Midbrain (tissue), 1 donor: Measurements from ENCODE around the gene LOC128125822.

Experiments
- DNase-seq: peaks from one replicate; lab custom pipeline; 2025; lab: John Stamatoyannopoulos, UW

LOC128125822 gene

DNA sequence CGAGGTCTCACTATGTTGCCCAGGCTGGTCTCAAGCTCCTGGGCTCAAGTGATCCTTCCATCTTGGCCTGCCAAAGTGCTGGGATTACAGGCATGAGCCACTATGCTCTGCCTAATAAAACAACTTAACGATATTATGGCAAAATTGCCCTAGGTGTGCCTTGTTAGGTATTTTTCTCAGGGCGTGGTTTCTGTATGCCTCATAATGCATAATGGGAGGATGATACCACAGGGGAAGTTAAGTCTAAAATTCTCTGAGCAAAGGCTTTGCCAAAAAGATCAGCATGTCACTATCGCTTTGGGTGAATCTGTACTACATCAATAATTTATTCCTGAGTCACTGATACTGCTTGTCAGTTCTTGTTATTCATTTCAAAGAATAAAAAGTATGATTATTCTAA, 15.9 kb upstream of the LOC128125822 start:
- no peak for DNase-seq

DNA sequence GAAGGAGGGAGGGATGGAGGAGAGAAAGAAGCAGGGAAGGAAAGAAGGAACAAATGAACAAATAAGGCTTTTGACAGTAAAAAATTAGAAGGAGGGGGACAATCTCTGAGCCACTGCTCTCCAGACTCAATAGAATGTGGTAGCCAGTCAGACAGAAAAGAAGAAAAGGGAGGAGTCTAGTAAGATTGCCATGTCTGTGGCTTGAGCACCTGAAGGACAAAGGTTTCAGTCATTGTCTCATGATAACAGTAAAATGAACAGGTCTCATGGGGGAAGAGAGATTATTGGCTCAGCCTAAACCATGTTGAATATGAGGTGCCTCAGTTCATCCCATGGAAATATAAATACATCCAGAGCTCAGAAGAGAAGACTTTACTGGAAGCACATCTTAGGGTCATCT, 14.0 kb upstream of the LOC128125822 start:
- no peak for DNase-seq

GRCh38 chr6:63560801-63561287, 11.4 kb upstream of the LOC128125822 start:
- DNase-seq = no peak

DNA sequence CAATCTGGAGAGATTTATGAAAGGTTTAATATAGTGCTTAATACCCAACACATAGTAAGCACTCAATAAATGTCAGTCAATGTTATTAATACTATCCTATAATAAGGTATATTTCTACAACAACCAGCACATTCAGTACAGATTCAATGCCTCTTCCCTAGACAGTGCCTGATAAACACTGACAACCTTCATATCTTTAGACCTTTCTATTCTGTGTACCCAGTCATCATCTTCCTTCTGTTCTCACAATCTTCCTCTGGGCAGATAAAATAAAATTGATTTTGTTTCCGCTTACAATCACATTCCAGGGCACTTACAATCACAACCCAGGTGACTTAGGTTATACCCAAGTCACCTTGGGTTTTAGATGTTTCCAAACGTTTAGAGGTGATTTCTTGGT, 11.0 kb upstream of the LOC128125822 start:
- DNase-seq = no peak

- DNase-seq = no peak
Measured at GRCh38 chr6:63563235-63563634, 9.0 kb upstream of the LOC128125822 start.

GRCh38 chr6:63565058-63565726, 7.1 kb upstream of the LOC128125822 start:
- no peak for DNase-seq

DNA sequence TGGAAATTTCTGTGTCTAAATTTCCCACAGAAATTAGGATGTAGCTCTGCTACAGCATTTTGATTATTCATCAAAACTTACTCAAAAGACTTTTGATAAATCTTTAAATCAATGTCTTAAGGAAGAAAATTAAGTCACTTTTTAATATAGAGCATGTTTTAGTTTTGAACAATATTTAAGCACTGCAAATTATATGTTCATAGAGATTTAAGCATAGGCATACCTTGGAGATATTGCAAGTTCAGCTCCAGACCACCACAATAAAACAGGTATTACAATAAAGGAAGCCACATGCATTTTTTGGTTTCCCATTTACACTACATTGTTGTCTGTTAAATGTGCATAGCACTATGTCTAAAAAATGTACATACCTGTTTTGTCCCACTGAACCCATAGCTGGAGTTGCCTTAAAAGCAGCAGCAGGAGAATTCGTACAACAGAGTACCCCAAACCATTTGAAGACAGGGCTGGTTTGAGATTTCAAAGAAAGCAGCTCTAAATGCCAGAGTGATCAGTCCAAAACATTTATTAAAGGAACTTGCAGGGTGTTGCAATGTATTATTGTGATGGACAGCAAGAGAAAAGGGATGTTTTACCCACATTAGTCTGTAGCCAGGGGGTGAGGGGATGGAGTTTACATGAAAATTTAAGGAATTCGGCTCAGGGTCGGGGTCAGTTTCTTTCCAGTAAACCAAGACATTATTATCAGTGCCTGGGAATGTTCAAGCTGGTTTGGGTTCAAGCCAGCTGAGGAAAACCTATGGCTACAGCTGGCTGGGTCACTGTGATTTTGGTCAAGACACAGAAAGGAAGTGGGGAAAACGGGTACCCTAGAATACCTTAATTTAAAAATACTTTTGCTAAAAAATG, 6.3 kb upstream of the LOC128125822 start:
- no peak for DNase-seq

- no peak for DNase-seq
Measured at GRCh38 chr6:63567966-63568365, 4.3 kb upstream of the LOC128125822 start.

DNA sequence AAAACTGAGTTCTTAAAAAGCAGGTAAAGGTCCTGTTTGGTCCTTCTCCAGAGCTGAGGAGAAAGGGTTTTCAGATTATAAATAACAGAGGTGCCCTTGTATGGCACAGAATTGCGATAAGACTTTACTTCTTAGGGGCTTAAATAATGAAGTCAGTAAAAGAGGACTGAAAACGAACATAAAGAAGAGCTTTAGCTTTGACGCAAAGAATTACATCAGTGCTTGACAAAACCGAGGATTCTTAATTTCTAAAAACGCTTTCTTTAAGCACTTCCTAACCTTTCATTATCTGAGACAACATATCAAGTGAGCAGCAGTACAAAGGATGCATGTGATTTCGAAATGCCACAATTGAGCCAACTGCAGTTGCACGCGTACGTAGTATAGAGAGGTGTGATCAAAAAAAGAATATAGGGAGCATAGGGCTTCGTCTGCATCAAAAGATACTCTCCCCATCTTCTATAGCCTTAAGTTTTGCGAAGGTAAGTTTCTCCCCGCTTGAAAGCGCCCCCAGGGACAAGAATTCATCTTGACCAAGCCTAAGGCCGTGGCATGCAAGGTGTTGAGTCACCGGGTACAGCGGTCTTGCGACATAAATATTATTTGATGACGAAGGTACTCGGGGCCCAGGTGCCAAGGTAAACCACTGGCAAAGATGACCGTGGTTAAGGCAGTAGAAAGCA, 778 bp upstream of the LOC128125822 start:
- DNase-seq = no peak

DNA sequence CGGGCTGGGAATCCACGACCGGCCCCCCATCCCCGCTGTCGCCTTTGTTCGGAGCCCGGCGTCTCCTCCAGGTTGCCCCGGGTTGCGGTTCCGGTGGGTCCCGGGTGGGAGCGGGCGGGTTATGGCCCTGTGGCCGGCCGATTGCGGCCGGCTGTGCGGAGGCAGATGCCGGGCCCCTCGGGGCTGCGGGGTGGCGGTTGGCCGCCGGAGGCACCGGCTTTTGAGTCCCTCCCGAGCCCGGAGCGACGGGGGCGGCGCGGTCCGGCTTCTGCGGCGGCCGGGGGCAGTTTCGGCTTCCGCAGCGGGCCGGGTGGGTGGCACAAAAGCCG, 431 bp downstream of the LOC128125822 start:
- DNase-seq = no peak

DNA sequence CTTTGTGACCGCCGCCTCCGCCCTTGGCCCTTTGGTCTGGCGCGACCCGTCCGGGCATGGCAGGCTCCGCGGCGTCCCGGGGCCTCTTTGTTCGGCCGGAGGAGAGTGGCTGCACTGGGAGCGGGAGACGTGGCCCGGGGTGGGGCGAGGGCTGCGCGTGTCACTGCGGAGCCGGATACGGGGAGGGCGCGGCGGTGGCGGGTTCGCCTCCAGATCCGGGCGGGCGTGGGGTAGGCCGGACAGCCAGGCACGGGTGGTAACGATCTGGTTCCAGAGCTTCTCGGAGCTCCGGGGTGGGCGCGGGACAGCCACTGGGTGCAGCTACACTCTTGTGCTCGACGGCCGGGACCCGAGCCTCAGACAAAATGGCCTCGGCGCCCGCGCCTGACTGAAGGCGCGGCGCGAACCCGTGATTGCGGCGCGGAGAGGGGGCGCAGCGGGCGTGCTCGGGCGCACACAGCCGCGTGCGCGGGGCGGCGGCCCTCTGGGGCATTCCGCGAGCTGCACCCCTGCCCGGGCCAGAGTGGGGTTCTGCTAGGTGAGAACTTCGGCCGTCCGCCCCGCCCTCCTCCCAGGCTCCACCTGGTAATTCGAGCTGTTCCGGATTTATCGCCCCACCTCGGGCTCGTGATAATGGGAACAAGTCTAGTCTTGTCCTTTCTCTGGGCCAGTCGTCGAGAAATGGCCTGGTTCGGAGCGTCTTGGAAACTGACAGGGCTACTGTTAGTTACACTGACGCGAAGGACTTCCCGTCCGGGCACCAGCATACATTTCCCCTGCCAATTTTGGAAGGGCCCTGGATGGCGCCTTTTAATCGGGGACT, 1.0 kb downstream of the LOC128125822 start:
- peak; percentile 63 for DNase-seq

GRCh38 chr6:63573899-63574553, 1.7 kb downstream of the LOC128125822 start:
- DNase-seq = no peak

- no peak for DNase-seq
Measured at GRCh38 chr6:63574554-63574900, 2.2 kb downstream of the LOC128125822 start.

- no peak for DNase-seq
Measured at GRCh38 chr6:63576147-63576772, 4.0 kb downstream of the LOC128125822 start.

DNA sequence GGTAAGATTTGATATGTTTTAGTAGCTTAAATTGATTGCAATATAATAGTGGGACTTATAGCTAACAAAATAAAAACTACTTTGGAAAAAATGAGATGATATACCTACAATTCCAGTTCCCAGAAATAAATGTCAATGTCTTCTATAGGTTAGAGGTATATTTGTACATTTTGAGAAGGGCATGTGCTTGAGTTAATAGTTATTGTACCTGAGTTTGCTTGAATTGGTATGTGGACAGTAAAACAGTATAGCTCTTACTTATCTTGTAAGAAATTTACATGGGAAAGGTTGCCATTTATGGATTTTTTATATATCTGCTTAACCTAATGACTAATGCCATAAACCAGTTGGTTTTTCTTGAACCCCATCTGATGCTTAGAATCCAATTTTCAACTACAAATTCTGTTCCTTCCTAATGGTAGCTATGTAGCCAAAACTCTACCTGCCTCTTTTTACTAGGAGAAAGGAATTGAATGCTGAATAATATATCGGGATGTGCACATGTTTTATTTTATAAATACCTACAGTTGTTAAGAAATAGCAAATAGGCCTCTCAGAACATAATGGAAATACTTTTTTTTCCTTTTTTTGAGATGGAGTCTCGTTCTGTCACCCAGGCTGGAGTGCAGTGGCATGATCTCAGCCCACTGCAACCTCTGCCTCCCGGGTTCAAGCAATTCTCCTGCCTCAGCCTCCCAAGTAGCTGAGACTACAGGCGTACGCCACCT, 4.9 kb downstream of the LOC128125822 start:
- DNase-seq = no peak

DNA sequence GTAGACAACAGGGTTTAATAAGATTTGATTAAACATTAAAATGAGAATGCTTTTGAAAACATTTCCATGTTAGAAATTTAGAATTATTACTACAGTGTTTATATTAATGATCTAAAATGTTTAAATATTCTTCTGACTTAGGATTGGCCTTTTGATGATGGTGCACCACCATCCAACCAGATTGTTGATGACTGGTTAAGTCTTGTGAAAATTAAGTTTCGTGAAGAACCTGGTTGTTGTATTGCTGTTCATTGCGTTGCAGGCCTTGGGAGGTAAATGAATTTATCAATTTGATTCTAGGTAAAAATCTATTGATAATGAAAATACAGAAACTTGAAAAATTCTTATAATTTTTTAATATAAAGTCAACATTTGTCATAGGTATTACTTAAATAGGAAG, 6.5 kb downstream of the LOC128125822 start:
- DNase-seq = no peak

DNA sequence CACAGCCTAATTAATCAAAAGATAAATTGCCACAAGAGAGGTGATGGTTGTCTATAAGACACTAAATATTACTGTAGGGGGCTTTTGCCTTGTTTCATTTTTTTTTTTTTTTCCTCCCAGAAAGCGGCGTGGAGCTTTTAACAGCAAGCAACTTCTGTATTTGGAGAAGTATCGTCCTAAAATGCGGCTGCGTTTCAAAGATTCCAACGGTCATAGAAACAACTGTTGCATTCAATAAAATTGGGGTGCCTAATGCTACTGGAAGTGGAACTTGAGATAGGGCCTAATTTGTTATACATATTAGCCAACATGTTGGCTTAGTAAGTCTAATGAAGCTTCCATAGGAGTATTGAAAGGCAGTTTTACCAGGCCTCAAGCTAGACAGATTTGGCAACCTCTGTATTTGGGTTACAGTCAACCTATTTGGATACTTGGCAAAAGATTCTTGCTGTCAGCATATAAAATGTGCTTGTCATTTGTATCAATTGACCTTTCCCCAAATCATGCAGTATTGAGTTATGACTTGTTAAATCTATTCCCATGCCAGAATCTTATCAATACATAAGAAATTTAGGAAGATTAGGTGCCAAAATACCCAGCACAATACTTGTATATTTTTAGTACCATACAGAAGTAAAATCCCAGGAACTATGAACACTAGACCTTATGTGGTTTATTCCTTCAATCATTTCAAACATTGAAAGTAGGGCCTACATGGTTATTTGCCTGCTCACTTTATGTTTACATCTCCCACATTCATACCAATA, 7.8 kb downstream of the LOC128125822 start:
- DNase-seq = no peak

- DNase-seq = no peak
Measured at GRCh38 chr6:63580704-63580961, 8.4 kb downstream of the LOC128125822 start.

GRCh38 chr6:63581355-63582013, 9.2 kb downstream of the LOC128125822 start:
- DNase-seq = no peak
